Colonic mucosa (tissue), 4 donors: ENCODE measurements around the gene GABBR1. TPM values are rescaled to one million over a fixed set of nuclear protein-coding genes. Genes with fewer than 3 reads are reported as not detected.
"Not testable (repeated sequence)": the region's sequence is repeated elsewhere in the genome, so short reads cannot be mapped to it uniquely, and the experiment has no call there.

Source experiments
- DNase-seq: peaks from one replicate; pipeline ENCODE4 v3.0.0-alpha.2; 2020
- H3K27ac ChIP-seq: fragments of 200-600 bp; one replicate; pipeline ENCODE4 v1.8.0; 2021
- H3K27me3 ChIP-seq: fragments of 200-600 bp; one replicate; pipeline ENCODE4 v1.8.0; 2021
- H3K36me3 ChIP-seq: fragments of 200-600 bp; one replicate; pipeline ENCODE4 v1.8.0; 2021
- H3K4me1 ChIP-seq: fragments of 200-600 bp; one replicate; pipeline ENCODE4 v1.8.0; 2021; ENCODE audit warnings: mild to moderate bottlenecking
- H3K4me3 ChIP-seq: fragments of 200-600 bp; one replicate; pipeline ENCODE4 v1.8.0; 2021
- H3K9ac ChIP-seq, 2 donors: one replicate each; pipeline ENCODE4 v1.7.0; 2013; ENCODE audit warnings: control low read depth in 2 of 2, low read depth in 2 of 2, low read length in 2 of 2
- H3K9me3 ChIP-seq: fragments of 200-600 bp; one replicate; pipeline ENCODE4 v1.8.0; 2021
- CTCF ChIP-seq: fragments of 200-600 bp; IDR thresholded peaks from one replicate; pipeline ENCODE4 v1.8.0; 2022; ENCODE audit warnings: antibody characterized with exemption, mild to moderate bottlenecking
- intact Hi-C: fragments of 100-400 bp; cut with DNase I; formaldehyde crosslinking; loops from one replicate; pipeline ENCODE4 v1.14.1; 2022
- total RNA-seq, 2 donors: library from RNA; stranded (reverse); fragmentation: NEBNext Ultra II Directional in 1 of 2; extraction: Animal tissue kit (Norgen Biotek cat#: 25700) in 1 of 2; gene quantifications; one replicate each; pipeline ENCODE4 v1.2.1, GENCODE V29; 2021
- donor health status: healthy.
- donor health status: DM: no; HTN: no; CAD: no.
- donor health status: DM: no; HTN: no; CAD: no.

The GABBR1 gene
- total RNA-seq, 2 donors from 2014 or later: 15.5 to 18.6 TPM

GRCh38 chr6:29671026-29671425 is 38.0 kb upstream of the GABBR1 start:
- DNase-seq: no peak

GRCh38 chr6:29667158-29667557 is 34.2 kb upstream of the GABBR1 start:
- H3K4me3 ChIP-seq: no peak overlapping the region
- no peak for DNase-seq
- H3K9me3 ChIP-seq: no peaks in the 10 kb centered on the region
- H3K4me1 ChIP-seq: no peaks in the 10 kb centered on the region
- H3K36me3 ChIP-seq: no peaks in the 10 kb centered on the region
- intact Hi-C loops: no loop called here
- H3K9ac ChIP-seq: no peak overlapping the region
- TF ChIP-seq CTCF: no peak
- no peaks in the 10 kb centered on the region for H3K27me3 ChIP-seq
- H3K27ac ChIP-seq: no peak overlapping the region

More at GRCh38 chr6:29671026-29671425, 38.0 kb upstream of the GABBR1 start:
- Histone ChIP-seq H3K9ac (no peak overlapping the region), H3K27ac (no peak overlapping the region), H3K4me1 (no peaks in the 10 kb centered on the region), H3K27me3 (no peaks in the 10 kb centered on the region), H3K36me3 (no peaks in the 10 kb centered on the region), H3K9me3 (no peaks in the 10 kb centered on the region), H3K4me3 (no peak overlapping the region)
- intact Hi-C loops: no loop called here
- no peak for TF ChIP-seq CTCF

GRCh38 chr6:29666826-29667130 is 33.8 kb upstream of the GABBR1 start:
- Histone ChIP-seq H3K4me3 (no peak overlapping the region), H3K9me3 (no peaks in the 10 kb centered on the region), H3K27ac (no peak overlapping the region), H3K27me3 (no peaks in the 10 kb centered on the region), H3K36me3 (no peaks in the 10 kb centered on the region), H3K9ac (no peak overlapping the region), H3K4me1 (no peaks in the 10 kb centered on the region)
- TF ChIP-seq CTCF: no peak
- DNase-seq: no peak
- intact Hi-C loops: no loop called here

GRCh38 chr6:29665942-29666825 is 33.2 kb upstream of the GABBR1 start:
- Histone ChIP-seq H3K4me3 (no peak overlapping the region), H3K27ac (no peak overlapping the region), H3K9me3 (no peaks in the 10 kb centered on the region), H3K9ac (no peak overlapping the region), H3K4me1 (no peaks in the 10 kb centered on the region), H3K36me3 (no peaks in the 10 kb centered on the region), H3K27me3 (no peaks in the 10 kb centered on the region)
- TF ChIP-seq CTCF: no peak
- DNase-seq: no peak
- intact Hi-C loops: no loop called here

GRCh38 chr6:29663300-29664042 is 30.5 kb upstream of the GABBR1 start:
- intact Hi-C loops: no loop called here

GRCh38 chr6:29661502-29662141 is 28.6 kb upstream of the GABBR1 start:
- H3K9ac ChIP-seq, H3K4me3 ChIP-seq, H3K9me3 ChIP-seq: not testable (repeated sequence)

More at GRCh38 chr6:29663300-29664042, 30.5 kb upstream of the GABBR1 start:
- H3K36me3 ChIP-seq: no peaks in the 10 kb centered on the region
- DNase-seq: no peak
- H3K4me1 ChIP-seq: no peaks in the 10 kb centered on the region
- no peak overlapping the region for H3K9ac ChIP-seq
- no peaks in the 10 kb centered on the region for H3K27me3 ChIP-seq
- H3K9me3 ChIP-seq: no peaks in the 10 kb centered on the region
- no peak overlapping the region for H3K4me3 ChIP-seq
- H3K27ac ChIP-seq: no peak overlapping the region
- no peak for TF ChIP-seq CTCF

More at GRCh38 chr6:29661502-29662141, 28.6 kb upstream of the GABBR1 start:
- H3K27ac ChIP-seq, H3K4me1 ChIP-seq, H3K36me3 ChIP-seq, intact Hi-C loops, H3K27me3 ChIP-seq, DNase-seq: not testable (repeated sequence)
